Measurements from ENCODE around the gene JAKMIP1.

The JAKMIP1 gene

DNA sequence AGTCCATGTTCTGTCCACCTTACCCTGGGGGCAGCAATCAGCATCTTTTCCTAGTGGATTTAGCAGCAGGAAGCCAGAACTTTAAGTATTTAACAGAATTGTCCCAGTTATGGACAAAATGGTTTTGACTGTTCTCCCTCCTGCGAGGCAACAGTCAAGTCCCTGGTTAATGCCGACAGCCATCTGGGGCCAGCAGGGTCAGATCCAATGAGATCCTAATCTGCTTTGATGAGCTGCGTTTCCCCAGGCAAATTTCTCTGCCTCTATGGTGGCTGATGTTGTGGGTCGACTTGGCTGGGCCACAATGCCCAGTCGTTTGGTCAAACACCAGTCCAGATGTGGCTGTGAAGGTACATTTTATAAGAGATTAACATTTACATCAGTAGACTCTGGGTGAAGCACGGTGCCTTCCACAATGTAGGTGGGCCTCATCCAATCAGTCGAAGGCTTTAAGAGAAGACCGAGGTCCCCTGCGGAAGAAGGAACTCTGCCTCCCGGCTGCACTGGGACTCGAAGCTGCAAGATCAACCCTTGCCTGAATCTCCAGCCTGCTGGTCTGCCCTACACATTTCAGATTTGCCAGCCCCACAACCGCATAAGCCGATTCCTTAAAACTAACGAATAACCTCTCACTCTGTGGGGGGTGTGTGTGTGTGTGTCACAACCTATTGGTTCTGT, 93.1 kb downstream of the JAKMIP1 start:
- Histone ChIP-seq H3K9me3 (ENCODE audit: control insufficient read depth in 2 of 2, low read length in 2 of 2) (peaks cover 0 to 4% of the 10 kb centered on the region in 2 donors), H3K36me3 (ENCODE audit: control insufficient read depth in 2 of 2, insufficient read depth in 2 of 2, low read length in 2 of 2) (no peaks in the 10 kb centered on the region), H3K4me1 (ENCODE audit: control insufficient read depth, insufficient read depth, low read length) (no peaks in the 10 kb centered on the region), H3K4me3 (ENCODE audit: low read length in 2 of 2) (no peak overlapping the region), H3K27ac (ENCODE audit: low read length) (no peak overlapping the region), H3K27me3 (ENCODE audit: control insufficient read depth in 1 of 2, insufficient read depth in 2 of 2, low read length in 2 of 2) (peaks cover 3 to 7% of the 10 kb centered on the region in 2 donors), H3K9ac (ENCODE audit: low read length in 2 of 2) (no peak overlapping the region)

DNA sequence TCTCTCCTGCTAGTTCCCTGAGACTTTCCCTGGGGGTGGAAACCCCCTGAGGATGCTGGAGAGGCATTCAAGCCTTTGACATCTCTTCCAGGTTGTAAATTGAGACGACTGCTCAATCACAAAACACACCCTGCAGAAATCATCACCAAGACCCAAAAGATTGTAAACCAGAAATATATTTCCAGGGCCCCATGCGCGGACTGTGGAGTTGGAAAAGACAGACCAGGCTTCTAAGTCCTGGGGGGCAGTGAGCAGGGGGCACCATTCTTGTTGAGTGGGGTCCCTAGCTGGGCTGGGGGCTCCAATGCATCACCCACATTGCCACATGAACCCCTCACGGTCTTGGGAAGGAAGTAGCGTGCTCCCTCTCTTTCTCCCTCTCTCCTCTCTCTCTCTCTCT, 94.2 kb downstream of the JAKMIP1 start:
- Histone ChIP-seq H3K27ac (ENCODE audit: low read length) (no peak overlapping the region), H3K9ac (ENCODE audit: low read length in 2 of 2) (no peak overlapping the region), H3K36me3 (ENCODE audit: control insufficient read depth in 2 of 2, insufficient read depth in 2 of 2, low read length in 2 of 2) (no peaks in the 10 kb centered on the region), H3K4me3 (ENCODE audit: low read length in 2 of 2) (no peak overlapping the region), H3K9me3 (ENCODE audit: control insufficient read depth in 2 of 2, low read length in 2 of 2) (peaks cover 0 to 4% of the 10 kb centered on the region in 2 donors), H3K27me3 (ENCODE audit: control insufficient read depth in 1 of 2, insufficient read depth in 2 of 2, low read length in 2 of 2) (peaks cover 3 to 5% of the 10 kb centered on the region in 2 donors), H3K4me1 (ENCODE audit: control insufficient read depth, insufficient read depth, low read length) (no peaks in the 10 kb centered on the region)

DNA sequence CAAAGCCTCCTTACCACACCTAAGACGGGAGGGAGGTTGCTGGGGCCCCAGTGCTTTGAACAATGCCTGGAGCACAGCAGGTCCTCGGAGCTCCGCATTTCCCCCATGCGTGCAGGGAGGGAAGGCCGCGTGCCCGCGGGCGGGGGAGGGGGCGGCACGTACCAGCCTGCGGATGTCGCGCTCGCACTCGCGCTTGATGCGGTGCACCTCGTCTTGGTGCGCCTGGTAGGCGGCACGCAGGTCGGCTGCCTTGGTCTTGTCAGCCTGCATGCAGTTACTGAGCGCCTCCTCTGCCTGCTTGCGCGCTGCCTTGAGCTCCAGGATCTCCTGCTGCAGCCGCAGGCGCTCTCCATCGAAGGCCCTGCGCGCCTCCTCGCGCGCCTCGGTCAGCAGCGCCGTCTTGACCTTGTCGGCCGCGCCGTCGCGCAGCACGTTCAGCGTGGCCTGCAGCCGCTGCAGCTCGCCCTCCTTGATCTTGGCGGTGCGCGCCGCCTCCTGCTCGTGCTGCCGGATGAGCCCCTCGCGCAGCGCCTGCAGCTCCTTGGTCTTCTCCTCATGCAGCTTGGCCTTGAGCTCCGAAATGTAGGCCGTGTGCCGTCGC, 94.9 kb downstream of the JAKMIP1 start:
- H3K4me3 ChIP-seq (ENCODE audit: low read length in 2 of 2) = no peak overlapping the region
- no peaks in the 10 kb centered on the region for H3K4me1 ChIP-seq (ENCODE audit: control insufficient read depth, insufficient read depth, low read length)
- no peak overlapping the region for H3K9ac ChIP-seq (ENCODE audit: low read length in 2 of 2)
- H3K9me3 ChIP-seq (ENCODE audit: control insufficient read depth in 2 of 2, low read length in 2 of 2) = peaks cover 0 to 4% of the 10 kb centered on the region in 2 donors
- no peaks in the 10 kb centered on the region for H3K36me3 ChIP-seq (ENCODE audit: control insufficient read depth in 2 of 2, insufficient read depth in 2 of 2, low read length in 2 of 2)
- no peak overlapping the region for H3K27ac ChIP-seq (ENCODE audit: low read length)
- H3K27me3 ChIP-seq (ENCODE audit: control insufficient read depth in 1 of 2, insufficient read depth in 2 of 2, low read length in 2 of 2) = peaks cover 0 to 5% of the 10 kb centered on the region in 2 donors

DNA sequence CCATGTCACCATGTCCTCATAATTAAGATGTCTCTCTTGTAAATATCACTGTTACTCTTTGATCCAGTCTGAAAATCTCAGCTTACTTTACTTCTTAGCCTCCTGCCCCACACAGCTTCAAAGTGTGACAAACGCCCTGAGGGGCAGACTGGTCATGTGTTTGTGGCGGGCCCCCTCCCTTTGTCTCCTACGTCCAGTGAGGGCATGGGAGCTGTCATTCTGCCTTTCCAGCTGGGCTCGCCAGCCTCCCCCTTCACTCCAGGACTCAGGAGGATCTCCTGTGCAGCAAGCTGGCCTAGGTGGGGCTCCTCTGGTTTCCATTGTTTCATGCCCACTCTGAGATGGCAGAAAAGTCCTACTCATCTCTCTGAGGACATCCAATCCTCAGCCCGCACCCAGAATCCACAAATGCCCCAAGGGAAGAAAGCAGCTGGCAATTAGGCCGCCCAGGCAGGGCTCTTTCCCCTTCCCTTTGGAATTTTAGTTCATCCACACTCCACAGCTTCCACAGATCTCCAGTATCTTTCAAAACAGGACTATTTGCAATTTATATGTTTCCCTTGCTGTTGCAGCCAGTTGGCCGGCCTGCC, 95.7 kb downstream of the JAKMIP1 start:
- H3K9me3 ChIP-seq (ENCODE audit: control insufficient read depth in 2 of 2, low read length in 2 of 2) = peaks cover 0 to 4% of the 10 kb centered on the region in 2 donors
- peaks cover 0 to 2% of the 10 kb centered on the region in 2 donors for H3K27me3 ChIP-seq (ENCODE audit: control insufficient read depth in 1 of 2, insufficient read depth in 2 of 2, low read length in 2 of 2)
- no peaks in the 10 kb centered on the region for H3K36me3 ChIP-seq (ENCODE audit: control insufficient read depth in 2 of 2, insufficient read depth in 2 of 2, low read length in 2 of 2)
- no peak overlapping the region for H3K9ac ChIP-seq (ENCODE audit: low read length in 2 of 2)
- no peak overlapping the region for H3K27ac ChIP-seq (ENCODE audit: low read length)
- H3K4me1 ChIP-seq (ENCODE audit: control insufficient read depth, insufficient read depth, low read length) = no peaks in the 10 kb centered on the region
- H3K4me3 ChIP-seq (ENCODE audit: low read length in 2 of 2) = no peak overlapping the region

DNA sequence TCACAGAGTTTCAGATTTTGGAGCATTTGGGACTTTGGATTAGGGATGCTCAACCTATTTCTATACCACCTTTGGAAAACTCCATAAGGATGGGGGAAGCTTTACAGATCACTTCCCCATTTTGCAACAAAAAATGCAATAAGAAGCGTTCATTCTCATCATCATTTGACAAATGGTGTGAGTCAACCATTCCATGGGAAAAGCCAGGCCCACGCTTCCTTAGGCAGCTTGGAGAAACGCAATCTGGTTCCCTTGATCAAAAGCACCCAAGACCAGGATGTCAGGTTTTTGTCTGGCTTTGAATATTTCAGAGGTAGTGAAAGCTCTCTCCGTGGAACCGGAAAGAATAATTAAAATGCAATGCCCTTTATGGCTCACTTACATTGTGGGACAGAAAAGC, 102.8 kb downstream of the JAKMIP1 start:
- H3K4me1 ChIP-seq (ENCODE audit: control insufficient read depth, insufficient read depth, low read length) = no peaks in the 10 kb centered on the region
- no peaks in the 10 kb centered on the region for H3K36me3 ChIP-seq (ENCODE audit: control insufficient read depth in 2 of 2, insufficient read depth in 2 of 2, low read length in 2 of 2)
- no peaks in the 10 kb centered on the region for H3K9me3 ChIP-seq (ENCODE audit: control insufficient read depth in 2 of 2, low read length in 2 of 2)
- H3K27me3 ChIP-seq (ENCODE audit: control insufficient read depth in 1 of 2, insufficient read depth in 2 of 2, low read length in 2 of 2) = peaks cover 2 to 5% of the 10 kb centered on the region in 2 donors
- no peak overlapping the region for H3K9ac ChIP-seq (ENCODE audit: low read length in 2 of 2)
- H3K27ac ChIP-seq (ENCODE audit: low read length) = no peak overlapping the region
- no peak overlapping the region for H3K4me3 ChIP-seq (ENCODE audit: low read length in 2 of 2)

DNA sequence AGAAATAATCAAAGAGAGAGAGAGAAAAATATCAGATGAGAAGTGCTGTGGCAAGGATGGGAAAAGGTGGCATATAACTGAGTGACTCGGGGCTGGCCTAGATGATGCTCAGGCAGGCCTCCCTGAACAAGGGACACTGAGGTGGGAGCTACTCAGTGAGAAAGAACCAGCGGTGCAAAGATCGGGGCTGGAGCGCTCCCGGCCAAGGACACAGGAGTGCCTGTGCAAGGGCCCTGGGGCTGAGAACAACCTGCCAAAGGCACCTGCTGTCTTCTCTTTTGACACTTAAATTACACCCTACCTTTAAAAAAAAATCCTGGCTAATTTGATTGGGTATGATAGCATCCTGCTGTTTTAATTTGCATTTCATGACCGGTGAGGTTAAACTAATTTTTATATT, 104.5 kb downstream of the JAKMIP1 start:
- Histone ChIP-seq H3K9me3 (ENCODE audit: control insufficient read depth in 2 of 2, low read length in 2 of 2) (no peaks in the 10 kb centered on the region), H3K36me3 (ENCODE audit: control insufficient read depth in 2 of 2, insufficient read depth in 2 of 2, low read length in 2 of 2) (no peaks in the 10 kb centered on the region), H3K4me1 (ENCODE audit: control insufficient read depth, insufficient read depth, low read length) (no peaks in the 10 kb centered on the region), H3K27ac (ENCODE audit: low read length) (no peak overlapping the region), H3K27me3 (ENCODE audit: control insufficient read depth in 1 of 2, insufficient read depth in 2 of 2, low read length in 2 of 2) (peaks cover 2 to 7% of the 10 kb centered on the region in 2 donors), H3K4me3 (ENCODE audit: low read length in 2 of 2) (no peak overlapping the region), H3K9ac (ENCODE audit: low read length in 2 of 2) (no peak overlapping the region)

DNA sequence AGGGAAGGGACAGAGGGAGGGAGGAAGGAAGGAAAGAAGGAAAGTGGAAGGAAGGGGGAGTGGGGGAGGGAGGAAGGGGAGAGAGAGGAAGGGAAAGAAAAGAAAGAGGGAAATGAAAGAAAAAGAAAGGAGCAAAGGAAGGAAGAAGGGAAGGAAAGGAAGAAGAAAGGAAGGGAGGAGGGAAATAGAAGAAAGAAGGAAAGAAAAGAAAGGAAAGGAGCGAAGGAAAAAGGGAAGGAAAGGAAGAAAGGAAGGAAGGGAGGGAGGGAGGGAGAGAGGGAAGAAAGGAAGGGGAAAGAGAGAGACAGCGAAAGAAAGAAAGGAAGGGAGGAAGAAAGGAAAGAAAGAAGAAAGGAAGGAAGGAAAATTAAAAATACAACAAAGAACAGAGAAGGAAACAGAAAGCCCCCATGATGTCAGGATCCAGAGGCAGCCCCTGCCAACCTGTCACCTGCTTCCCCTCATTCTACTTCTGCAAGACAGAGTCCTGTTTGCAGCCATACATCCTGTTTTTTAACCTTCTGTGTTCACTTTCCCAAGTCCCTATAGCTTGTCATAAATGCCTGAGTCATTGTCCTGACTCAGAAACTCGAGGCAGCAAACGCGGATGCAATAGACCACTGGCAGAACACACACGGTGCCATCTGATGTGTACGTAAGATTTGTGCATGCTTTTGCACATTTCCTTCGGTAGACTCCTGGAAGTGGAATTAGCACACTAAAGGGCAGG, 105.2 kb downstream of the JAKMIP1 start:
- H3K36me3 ChIP-seq (ENCODE audit: control insufficient read depth in 2 of 2, insufficient read depth in 2 of 2, low read length in 2 of 2) = no peaks in the 10 kb centered on the region
- no peaks in the 10 kb centered on the region for H3K4me1 ChIP-seq (ENCODE audit: control insufficient read depth, insufficient read depth, low read length)
- no peak overlapping the region for H3K27ac ChIP-seq (ENCODE audit: low read length)
- H3K27me3 ChIP-seq (ENCODE audit: control insufficient read depth in 1 of 2, insufficient read depth in 2 of 2, low read length in 2 of 2) = peaks cover 2 to 7% of the 10 kb centered on the region in 2 donors
- no peak overlapping the region for H3K4me3 ChIP-seq (ENCODE audit: low read length in 2 of 2)
- H3K9me3 ChIP-seq (ENCODE audit: control insufficient read depth in 2 of 2, low read length in 2 of 2) = no peaks in the 10 kb centered on the region
- H3K9ac ChIP-seq (ENCODE audit: low read length in 2 of 2) = no peak overlapping the region

DNA sequence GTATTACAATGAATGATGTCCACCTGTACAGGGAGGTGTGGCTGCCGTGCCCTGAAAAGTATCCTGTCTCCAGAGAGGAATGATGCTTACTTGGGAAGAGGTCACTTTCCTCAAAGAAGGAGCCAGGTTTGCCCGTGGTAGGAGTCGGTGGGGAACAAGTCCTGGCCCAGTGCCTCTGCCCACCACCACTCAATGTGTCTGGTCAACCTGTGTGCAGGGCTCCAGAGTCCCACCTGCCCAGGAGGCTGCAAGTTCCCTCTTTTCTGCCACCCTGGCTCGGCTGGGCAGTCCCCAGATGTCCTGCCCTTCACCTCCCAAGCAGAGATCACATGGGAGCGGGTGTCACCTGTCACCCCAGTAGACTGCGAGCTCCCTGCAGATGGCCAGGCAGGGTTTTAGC, 106.7 kb downstream of the JAKMIP1 start:
- no peak overlapping the region for H3K27ac ChIP-seq (ENCODE audit: low read length)
- no peaks in the 10 kb centered on the region for H3K36me3 ChIP-seq (ENCODE audit: control insufficient read depth in 2 of 2, insufficient read depth in 2 of 2, low read length in 2 of 2)
- no peaks in the 10 kb centered on the region for H3K4me1 ChIP-seq (ENCODE audit: control insufficient read depth, insufficient read depth, low read length)
- no peak overlapping the region for H3K4me3 ChIP-seq (ENCODE audit: low read length in 2 of 2)
- H3K27me3 ChIP-seq (ENCODE audit: control insufficient read depth in 1 of 2, insufficient read depth in 2 of 2, low read length in 2 of 2) = peaks cover 2 to 9% of the 10 kb centered on the region in 2 donors
- no peaks in the 10 kb centered on the region for H3K9me3 ChIP-seq (ENCODE audit: control insufficient read depth in 2 of 2, low read length in 2 of 2)
- no peak overlapping the region for H3K9ac ChIP-seq (ENCODE audit: low read length in 2 of 2)

DNA sequence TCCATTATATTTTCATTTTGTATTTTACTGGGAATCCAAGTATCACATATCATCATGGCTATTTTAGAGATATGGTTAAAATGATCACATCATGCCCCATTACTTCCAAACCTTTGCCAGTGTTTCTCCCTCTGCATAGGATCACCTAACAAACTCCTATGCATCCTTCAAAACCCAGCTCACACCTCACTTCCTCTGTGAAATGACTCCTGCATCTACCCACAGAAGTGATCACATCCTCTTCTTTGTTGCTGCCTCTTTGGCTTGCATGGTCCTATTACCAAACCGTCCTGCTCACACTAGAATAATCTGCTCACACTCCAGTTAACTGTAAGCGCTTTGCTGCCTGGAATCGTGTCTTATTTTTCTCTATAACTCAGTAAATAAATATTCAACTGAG, 107.4 kb downstream of the JAKMIP1 start:
- Histone ChIP-seq H3K4me3 (ENCODE audit: low read length in 2 of 2) (no peak overlapping the region), H3K27me3 (ENCODE audit: control insufficient read depth in 1 of 2, insufficient read depth in 2 of 2, low read length in 2 of 2) (peaks cover 2 to 10% of the 10 kb centered on the region in 2 donors), H3K27ac (ENCODE audit: low read length) (no peak overlapping the region), H3K9ac (ENCODE audit: low read length in 2 of 2) (no peak overlapping the region), H3K9me3 (ENCODE audit: control insufficient read depth in 2 of 2, low read length in 2 of 2) (no peaks in the 10 kb centered on the region), H3K4me1 (ENCODE audit: control insufficient read depth, insufficient read depth, low read length) (no peaks in the 10 kb centered on the region), H3K36me3 (ENCODE audit: control insufficient read depth in 2 of 2, insufficient read depth in 2 of 2, low read length in 2 of 2) (no peaks in the 10 kb centered on the region)

DNA sequence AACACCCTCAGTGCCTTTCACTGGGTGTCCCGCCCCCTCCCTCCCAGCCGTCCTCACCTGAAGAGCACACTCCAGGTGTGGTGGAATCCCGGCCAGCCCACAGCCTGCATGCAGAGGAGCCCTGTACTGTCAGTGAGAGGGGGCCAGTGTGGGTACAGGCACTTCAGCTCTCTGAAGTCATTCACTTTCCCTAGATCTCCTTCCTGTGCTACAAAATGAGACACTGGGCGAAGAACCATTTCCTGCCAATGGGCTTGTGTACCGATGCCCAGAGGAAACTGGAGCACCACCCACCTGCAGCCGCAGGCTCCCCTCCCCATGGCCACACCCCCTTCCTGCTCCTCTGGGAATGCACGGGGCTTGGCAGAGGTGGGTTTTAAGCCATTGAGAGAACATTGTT, 108.2 kb downstream of the JAKMIP1 start:
- peaks cover 2 to 7% of the 10 kb centered on the region in 2 donors for H3K27me3 ChIP-seq (ENCODE audit: control insufficient read depth in 1 of 2, insufficient read depth in 2 of 2, low read length in 2 of 2)
- H3K4me1 ChIP-seq (ENCODE audit: control insufficient read depth, insufficient read depth, low read length) = no peaks in the 10 kb centered on the region
- no peak overlapping the region for H3K4me3 ChIP-seq (ENCODE audit: low read length in 2 of 2)
- no peaks in the 10 kb centered on the region for H3K36me3 ChIP-seq (ENCODE audit: control insufficient read depth in 2 of 2, insufficient read depth in 2 of 2, low read length in 2 of 2)
- H3K9ac ChIP-seq (ENCODE audit: low read length in 2 of 2) = no peak overlapping the region
- H3K27ac ChIP-seq (ENCODE audit: low read length) = no peak overlapping the region
- no peaks in the 10 kb centered on the region for H3K9me3 ChIP-seq (ENCODE audit: control insufficient read depth in 2 of 2, low read length in 2 of 2)

All from stomach smooth muscle (tissue), 2 donors.